SJCRH30 (cell line): Measurements from ENCODE around the gene UBE2O. TPM values are rescaled to one million over a fixed set of nuclear protein-coding genes. Genes with fewer than 3 reads are reported as not detected.
A peak's percentile ranks its signal among the peaks of the same experiment; 100 is the strongest.
"Not testable (repeated sequence)": the region's sequence is repeated elsewhere in the genome, so short reads cannot be mapped to it uniquely, and the experiment has no call there.

ENCODE experiments used
- DNase-seq, 2 experiments: peaks; one replicate each; pipeline ENCODE4 v3.0.0-alpha.2; 2015 to 2020
- H3K27ac ChIP-seq: fragments of 250-450 bp; sonication (Bioruptor Pico); 2 replicates; pipeline ENCODE4 v1.5.1; 2020; ENCODE audit warnings: mild to moderate bottlenecking, moderate library complexity
- H3K27me3 ChIP-seq: fragments of 250-450 bp; sonication (Bioruptor Pico); 2 replicates; pipeline ENCODE4 v1.5.1; 2020; ENCODE audit warnings: mild to moderate bottlenecking, moderate library complexity
- H3K36me3 ChIP-seq: fragments of 250-450 bp; sonication (Bioruptor Pico); 2 replicates; pipeline ENCODE4 v1.5.1; 2020; ENCODE audit warnings: mild to moderate bottlenecking, moderate library complexity
- H3K4me1 ChIP-seq: fragments of 250-450 bp; sonication (Bioruptor Pico); 2 replicates; pipeline ENCODE4 v1.5.1; 2020; ENCODE audit warnings: mild to moderate bottlenecking, moderate library complexity
- H3K4me3 ChIP-seq: fragments of 250-450 bp; sonication (Bioruptor Pico); 2 replicates; pipeline ENCODE4 v1.5.1; 2020; ENCODE audit warnings: mild to moderate bottlenecking, moderate library complexity
- H3K9me3 ChIP-seq: fragments of 250-450 bp; sonication (Bioruptor Pico); replicated peaks from 2 replicates; pipeline ENCODE4 v1.5.1; 2020; ENCODE audit warnings: mild to moderate bottlenecking, moderate library complexity
- total RNA-seq: library from RNA; depleted of rRNA; stranded (reverse); fragments of >200 nt; shearing (Covaris generic); gene quantifications from 2 replicates; pipeline ENCODE4 v1.2.3, GENCODE V29; 2014

UBE2O gene
- total RNA-seq, 1 experiment from 2014 or later = 40.9 TPM

- no peaks in the 10 kb centered on the region for H3K27me3 ChIP-seq
- H3K36me3 ChIP-seq = no peaks in the 10 kb centered on the region
- peaks cover 25% of the 10 kb centered on the region for H3K4me1 ChIP-seq
- no peak overlapping the region for H3K4me3 ChIP-seq
- no peaks in the 10 kb centered on the region for H3K9me3 ChIP-seq
- no peak overlapping the region for H3K27ac ChIP-seq
- no peak for DNase-seq
Measured at GRCh38 chr17:76365256-76365903, 87.6 kb downstream of the UBE2O start.

DNA sequence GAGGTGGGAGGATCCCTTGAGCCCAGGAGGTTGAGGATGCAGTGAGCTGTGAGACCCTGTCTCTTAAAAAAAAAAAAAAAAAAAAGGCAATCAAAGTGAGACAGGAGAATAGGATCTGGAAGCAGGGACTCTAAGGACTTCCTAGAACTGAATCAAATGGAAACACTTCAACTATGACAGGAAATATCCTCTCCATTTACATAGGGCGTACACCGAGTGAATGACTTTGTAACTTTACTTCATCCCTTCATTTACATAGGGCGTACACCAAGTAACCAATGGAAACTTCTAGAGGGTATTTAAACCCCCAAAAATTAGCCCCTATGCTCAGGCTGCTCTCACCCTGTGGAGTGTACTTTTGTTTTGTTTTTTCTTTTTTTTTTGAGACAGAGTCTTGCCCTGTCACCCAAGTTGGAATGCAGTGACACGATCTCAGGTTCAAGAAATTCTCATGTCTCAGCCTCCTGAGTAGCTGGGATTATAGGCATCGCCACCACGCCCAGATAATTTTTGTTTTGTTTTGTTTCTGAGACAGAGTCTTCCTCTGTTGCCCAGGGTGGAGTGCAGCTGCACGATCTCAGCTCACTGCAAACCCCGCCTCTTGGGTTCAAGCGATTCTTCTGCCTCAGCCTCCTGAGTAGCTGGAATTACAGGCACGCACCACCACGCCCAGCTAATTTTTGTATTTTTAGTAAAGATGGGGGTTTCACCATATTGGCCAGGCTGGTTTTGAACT is 89.7 kb downstream of the UBE2O start:
- Histone ChIP-seq H3K4me3 (no peak overlapping the region), H3K36me3 (no peaks in the 10 kb centered on the region), H3K27ac (no peak overlapping the region), H3K27me3 (no peaks in the 10 kb centered on the region), H3K4me1 (peaks cover 15% of the 10 kb centered on the region), H3K9me3 (no peaks in the 10 kb centered on the region)
- no peak for DNase-seq

DNA sequence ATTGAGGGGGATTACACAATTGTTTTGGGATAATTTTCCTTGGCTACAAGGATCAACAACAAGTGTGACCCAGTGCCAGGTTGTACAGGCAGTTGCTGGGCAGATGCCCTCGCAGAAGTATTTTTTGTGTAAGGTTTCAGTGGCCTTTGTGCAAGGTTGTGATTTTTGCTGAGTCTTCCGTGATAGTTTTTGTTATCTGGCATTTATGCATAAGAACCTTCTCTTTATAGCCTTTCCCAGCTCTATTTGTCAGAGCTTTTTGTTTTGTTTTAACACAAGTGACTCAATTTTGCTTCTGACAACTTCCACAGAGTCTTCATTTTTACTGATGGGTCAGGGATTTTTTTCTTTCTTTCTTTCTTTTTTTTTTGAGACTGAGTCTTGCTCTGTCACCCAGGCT is 92.5 kb downstream of the UBE2O start:
- no peak overlapping the region for H3K27ac ChIP-seq
- no peaks in the 10 kb centered on the region for H3K9me3 ChIP-seq
- H3K36me3 ChIP-seq = no peaks in the 10 kb centered on the region
- no peaks in the 10 kb centered on the region for H3K27me3 ChIP-seq
- no peak overlapping the region for H3K4me3 ChIP-seq
- no peak for DNase-seq
- H3K4me1 ChIP-seq = peaks cover 16% of the 10 kb centered on the region

- not testable (repeated sequence) for DNase-seq, H3K27ac ChIP-seq, H3K4me3 ChIP-seq, H3K9me3 ChIP-seq, H3K27me3 ChIP-seq, H3K36me3 ChIP-seq
- peaks cover 21% of the 10 kb centered on the region for H3K4me1 ChIP-seq
Measured at GRCh38 chr17:76359776-76360175, 93.2 kb downstream of the UBE2O start.

DNA sequence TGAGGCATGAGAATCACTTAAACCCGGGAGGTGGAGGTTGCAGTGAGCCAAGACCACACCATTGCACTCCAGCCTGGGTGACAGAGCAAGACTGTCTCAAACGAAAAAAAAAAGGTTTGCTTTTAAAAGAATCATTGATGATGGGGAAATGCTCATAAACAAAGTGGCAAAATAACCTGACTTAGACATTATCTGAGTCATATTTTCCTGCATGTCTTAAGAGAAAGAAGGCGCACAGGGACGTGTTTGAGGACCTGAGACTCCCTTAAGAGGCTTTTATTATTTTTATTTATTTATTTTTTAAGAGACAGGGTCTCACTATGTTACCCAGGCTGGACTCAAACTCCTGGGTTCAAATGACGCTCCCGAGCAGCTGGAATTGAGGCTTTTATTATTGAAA is 93.6 kb downstream of the UBE2O start:
- Histone ChIP-seq H3K4me1 (peaks cover 23% of the 10 kb centered on the region), H3K27ac (no peak overlapping the region), H3K4me3 (no peak overlapping the region), H3K27me3 (no peaks in the 10 kb centered on the region), H3K36me3 (no peaks in the 10 kb centered on the region), H3K9me3 (no peaks in the 10 kb centered on the region)
- DNase-seq = no peak

DNA sequence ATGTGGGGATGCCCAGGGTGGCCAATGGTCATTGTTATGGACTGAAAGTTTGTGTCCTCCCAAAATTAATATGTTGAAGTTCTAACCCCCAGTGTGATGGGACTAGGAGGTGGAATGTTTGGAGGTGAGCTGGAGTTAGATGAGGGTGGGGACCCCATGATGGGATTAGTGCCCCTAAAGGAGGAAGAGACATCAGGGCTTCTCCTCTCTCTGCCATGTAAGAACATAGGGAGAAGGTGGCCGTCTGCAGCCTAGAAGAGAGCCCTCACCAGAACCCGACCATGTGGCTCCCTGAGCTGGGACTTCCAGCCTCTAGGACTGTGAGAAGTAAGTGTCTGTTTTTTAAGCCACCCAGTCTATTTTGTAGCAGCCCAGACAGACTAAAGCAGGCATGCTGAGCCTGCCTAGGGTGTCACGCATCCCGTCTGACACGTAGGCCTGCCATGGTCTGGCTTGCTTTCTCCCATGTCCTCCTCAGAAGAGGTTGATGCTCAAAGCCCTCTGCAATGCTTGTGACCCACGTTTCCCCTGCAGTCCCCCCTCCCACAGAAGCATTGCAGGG is 95.3 kb downstream of the UBE2O start:
- Histone ChIP-seq H3K27ac (no peak overlapping the region), H3K36me3 (no peaks in the 10 kb centered on the region), H3K27me3 (no peaks in the 10 kb centered on the region), H3K9me3 (no peaks in the 10 kb centered on the region), H3K4me3 (no peak overlapping the region), H3K4me1 (peaks cover 23% of the 10 kb centered on the region)
- DNase-seq = no peak

DNA sequence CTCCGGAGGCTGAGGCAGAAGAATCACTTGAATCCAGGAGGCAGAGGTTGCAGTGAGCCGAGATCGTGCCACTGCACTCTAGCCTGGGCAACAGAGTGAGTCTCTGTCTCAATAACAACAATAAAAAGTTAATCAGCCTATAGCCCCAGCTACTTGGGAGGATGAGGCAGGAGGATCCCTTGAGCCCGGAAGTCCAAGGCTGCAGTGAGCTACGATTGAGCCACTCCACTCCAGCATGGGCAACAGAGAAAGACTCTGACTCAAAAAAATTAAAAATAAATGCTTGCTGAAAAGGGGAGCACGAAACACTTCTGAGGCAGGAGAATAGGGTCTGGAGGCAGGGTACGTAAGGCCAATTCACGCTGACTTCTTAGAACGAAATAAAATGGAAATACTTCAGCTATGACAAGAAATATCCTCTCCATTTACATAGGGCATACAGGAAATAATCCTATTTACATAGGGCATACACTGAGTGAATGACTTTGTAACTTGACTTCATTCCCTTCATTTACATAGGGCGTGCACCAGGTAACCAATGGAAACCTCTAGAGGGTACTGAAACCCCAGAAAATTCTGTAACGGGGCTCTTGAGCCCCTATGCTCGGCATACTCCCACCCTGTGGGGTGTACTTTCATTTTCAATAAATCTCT is 96.0 kb downstream of the UBE2O start:
- no peak for DNase-seq
- Histone ChIP-seq H3K4me3 (no peak overlapping the region), H3K4me1 (peaks cover 20% of the 10 kb centered on the region), H3K27ac (no peak overlapping the region), H3K9me3 (no peaks in the 10 kb centered on the region), H3K36me3 (no peaks in the 10 kb centered on the region), H3K27me3 (no peaks in the 10 kb centered on the region)

DNA sequence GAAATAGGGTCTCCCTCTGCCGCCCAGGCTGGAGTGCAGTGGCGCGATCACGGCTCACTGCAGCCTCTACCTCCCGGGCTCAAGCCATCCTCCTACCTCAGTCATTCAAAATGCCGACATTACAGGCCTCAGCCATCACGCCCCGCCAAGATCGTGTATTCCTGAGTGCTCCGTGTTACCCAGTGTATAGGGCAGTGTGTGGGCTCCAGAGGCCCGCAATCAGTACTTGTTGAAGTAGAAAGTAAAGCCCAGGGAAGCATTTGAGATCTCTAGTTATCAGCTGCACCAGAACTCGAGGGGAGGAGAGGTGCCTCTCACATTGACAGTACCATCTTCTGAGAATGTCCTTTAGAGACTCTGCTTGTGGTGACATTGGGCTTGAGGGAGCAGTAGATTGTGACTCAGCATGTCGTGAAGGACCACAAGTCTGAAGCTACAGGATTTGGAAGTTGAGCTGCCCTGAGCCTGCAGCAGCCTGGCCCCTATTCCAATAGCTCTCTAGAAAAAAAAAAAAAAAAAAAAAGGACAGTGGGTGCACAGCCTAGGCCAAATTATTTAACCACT is 98.1 kb downstream of the UBE2O start:
- H3K27me3 ChIP-seq = no peaks in the 10 kb centered on the region
- H3K9me3 ChIP-seq = no peaks in the 10 kb centered on the region
- peak overlapping the region; percentile 99; the same call in 1 of the 2 replicates for H3K27ac ChIP-seq
- H3K36me3 ChIP-seq = no peaks in the 10 kb centered on the region
- H3K4me1 ChIP-seq = peaks cover 8% of the 10 kb centered on the region
- H3K4me3 ChIP-seq = peak overlapping the region; percentile 71
- DNase-seq = peak; percentile 50 to 72

GRCh38 chr17:76354317-76354729 is 98.6 kb downstream of the UBE2O start:
- Histone ChIP-seq H3K9me3 (no peaks in the 10 kb centered on the region), H3K4me3 (peak overlapping the region; percentile 71), H3K4me1 (peaks cover 8% of the 10 kb centered on the region), H3K36me3 (no peaks in the 10 kb centered on the region), H3K27me3 (no peaks in the 10 kb centered on the region), H3K27ac (peak overlapping the region; percentile 99)
- DNase-seq = no peak

- Histone ChIP-seq H3K9me3 (no peaks in the 10 kb centered on the region), H3K4me1 (peaks cover 8% of the 10 kb centered on the region), H3K27me3 (no peaks in the 10 kb centered on the region), H3K36me3 (peaks cover 2% of the 10 kb centered on the region; the same call in 1 of the 2 replicates), H3K4me3 (peak within 1 kb of the TSS; percentile 71), H3K27ac (peak within 1 kb of the TSS; percentile 99)
- peak; percentile 95 to 98 for DNase-seq
Measured at GRCh38 chr17:76353599-76354316, 99.2 kb downstream of the UBE2O start, which contains the start of gene PRPSAP1. Gene PRPSAP1, minus strand, starts transcription at chr17:76353916. Its CDS starts 213 bp downstream, at chr17:76353703.

GRCh38 chr17:76353004-76353598 is 99.9 kb downstream of the UBE2O start:
- H3K36me3 ChIP-seq = peaks cover 8% of the 10 kb centered on the region
- no peaks in the 10 kb centered on the region for H3K9me3 ChIP-seq
- H3K27ac ChIP-seq = peak overlapping the region; percentile 99; the same call in 1 of the 2 replicates
- peaks cover 8% of the 10 kb centered on the region for H3K4me1 ChIP-seq
- no peaks in the 10 kb centered on the region for H3K27me3 ChIP-seq
- peak; percentile 39 to 48 for DNase-seq
- peak overlapping the region; percentile 71 for H3K4me3 ChIP-seq

- H3K27ac ChIP-seq = no peak overlapping the region
- H3K36me3 ChIP-seq = peaks cover 20% of the 10 kb centered on the region
- DNase-seq = no peak
- no peak overlapping the region for H3K4me3 ChIP-seq
- H3K9me3 ChIP-seq = no peaks in the 10 kb centered on the region
- peaks cover 8% of the 10 kb centered on the region for H3K4me1 ChIP-seq
- no peaks in the 10 kb centered on the region for H3K27me3 ChIP-seq
Measured at GRCh38 chr17:76351526-76352071, 101.4 kb downstream of the UBE2O start.

DNA sequence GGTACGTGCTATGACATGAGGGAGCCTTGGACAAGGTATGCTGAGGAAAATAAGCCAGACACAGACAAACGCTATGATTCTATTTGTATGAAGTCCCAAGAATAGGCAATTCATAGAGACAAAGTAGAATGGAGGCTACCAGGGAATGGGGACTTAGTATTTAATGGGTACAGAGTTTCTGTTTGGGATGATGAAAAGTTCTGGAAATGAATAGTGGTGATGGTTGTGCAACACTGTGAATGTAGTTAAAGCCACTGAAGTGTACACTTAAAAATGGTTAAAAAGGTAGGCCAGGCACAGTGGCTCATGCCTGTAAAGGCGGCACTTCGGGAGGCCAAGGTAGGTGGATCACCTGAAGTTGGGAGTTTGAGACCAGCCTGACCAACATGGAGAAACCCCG is 102.5 kb downstream of the UBE2O start:
- Histone ChIP-seq H3K27ac (no peak overlapping the region), H3K27me3 (no peaks in the 10 kb centered on the region), H3K4me1 (peaks cover 7% of the 10 kb centered on the region), H3K9me3 (no peaks in the 10 kb centered on the region), H3K36me3 (peaks cover 25% of the 10 kb centered on the region), H3K4me3 (no peak overlapping the region)
- DNase-seq = no peak

DNA sequence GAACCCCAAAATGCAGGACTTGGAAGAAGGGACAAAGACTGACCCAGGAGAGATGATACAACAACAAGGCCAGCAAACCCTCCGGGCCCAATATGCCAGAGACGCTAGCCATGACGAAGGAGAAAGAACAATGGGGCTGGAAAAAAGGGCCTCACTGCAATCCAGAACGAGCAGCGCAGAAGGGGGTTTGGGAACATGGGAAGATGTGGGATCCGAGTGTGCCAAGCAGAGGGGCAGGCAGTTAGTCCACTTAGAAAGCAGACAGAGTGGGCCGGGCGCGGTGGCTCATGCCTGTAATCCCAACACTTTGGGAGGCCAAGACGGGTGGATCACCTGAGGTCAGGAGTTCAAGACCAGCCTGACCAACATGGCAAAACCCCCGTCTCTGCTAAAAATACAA is 106.0 kb downstream of the UBE2O start:
- H3K27ac ChIP-seq, H3K9me3 ChIP-seq, H3K4me1 ChIP-seq, H3K27me3 ChIP-seq, DNase-seq, H3K4me3 ChIP-seq: not testable (repeated sequence)
- H3K36me3 ChIP-seq = peaks cover 50% of the 10 kb centered on the region
